WTC11 (cell line): ENCODE results near the gene ENGASE. TPM values are rescaled to one million over a fixed set of nuclear protein-coding genes. Genes with fewer than 3 reads are reported as not detected.
"Not testable (repeated sequence)": the region's sequence is repeated elsewhere in the genome, so short reads cannot be mapped to it uniquely, and the experiment has no call there.

Experiments
- ATAC-seq: fragments of 200-7000 bp; cut with Tn5 transposase; 2 replicates; pipeline ENCODE4 v1.10.0; 2021; ENCODE audit warnings: mild to moderate bottlenecking, moderate library complexity
- CTCF ChIA-PET: fragments of 300-600 bp; sonication (Branson Sonifier 250); formaldehyde crosslinking; loops from one replicate; lab custom pipeline; 2021; ENCODE audit warnings: antibody characterized with exemption; lab: Charles Lee
- POLR2A ChIA-PET: fragments of 350-600 bp; sonication (Branson Sonifier 250); formaldehyde crosslinking; loops from one replicate; lab custom pipeline; 2021; ENCODE audit warnings: antibody characterized with exemption; lab: Charles Lee
- DNase-seq: peaks from one replicate; pipeline ENCODE4 v3.0.0; 2021; ENCODE audit warnings: low spot score
- H3K27ac Mint-ChIP-seq: 2 replicates; pipeline ENCODE4 v1.8.0; 2021; ENCODE audit warnings: mixed read lengths
- H3K27me3 Mint-ChIP-seq: 2 replicates; pipeline ENCODE4 v1.8.0; 2021; ENCODE audit warnings: low read depth, mild to moderate bottlenecking, moderate library complexity, mixed read lengths
- H3K36me3 Mint-ChIP-seq: 2 replicates; pipeline ENCODE4 v1.8.0; 2021; ENCODE audit warnings: mixed read lengths
- H3K4me1 Mint-ChIP-seq: 2 replicates; pipeline ENCODE4 v1.8.0; 2022; ENCODE audit warnings: mixed read lengths
- H3K4me3 Mint-ChIP-seq: 2 replicates; pipeline ENCODE4 v1.8.0; 2021; ENCODE audit warnings: mild to moderate bottlenecking, moderate library complexity, mixed read lengths
- H3K9me3 Mint-ChIP-seq: 2 replicates; pipeline ENCODE4 v1.8.0; 2021; ENCODE audit warnings: mixed read lengths
- ATF3 ChIP-seq: sonication (generic); formaldehyde crosslinking; conservative IDR thresholded peaks from 2 replicates; pipeline ENCODE4 v1.8.1; 2022; ENCODE audit warnings: mild to moderate bottlenecking, missing genetic modification reagents
- CDX4 ChIP-seq: fragments of 250-450 bp; sonication (Bioruptor Pico); IDR thresholded peaks from 2 replicates; pipeline ENCODE4 v1.9.0; 2021; ENCODE audit warnings: moderate library complexity, mild to moderate bottlenecking, inconsistent platforms, borderline replicate concordance
- CTCF ChIP-seq: fragments of 200-600 bp; IDR thresholded peaks from 2 replicates; pipeline ENCODE4 v1.8.0; 2022; ENCODE audit warnings: antibody characterized with exemption
- E2F1 ChIP-seq: sonication (generic); formaldehyde crosslinking; IDR thresholded peaks from 2 replicates; pipeline ENCODE4 v1.8.0; 2022; ENCODE audit warnings: mild to moderate bottlenecking, missing genetic modification reagents
- E2F4 ChIP-seq: sonication (generic); formaldehyde crosslinking; IDR thresholded peaks from 2 replicates; pipeline ENCODE4 v1.8.1; 2022; ENCODE audit warnings: low read depth, mild to moderate bottlenecking, moderate library complexity, missing genetic modification reagents, borderline replicate concordance
- FOXP1 ChIP-seq: sonication (generic); formaldehyde crosslinking; IDR thresholded peaks from 2 replicates; pipeline ENCODE4 v1.8.0; 2022; ENCODE audit warnings: missing genetic modification reagents, mild to moderate bottlenecking, moderate library complexity, borderline replicate concordance
- FOXP4 ChIP-seq: sonication (generic); formaldehyde crosslinking; IDR thresholded peaks from 2 replicates; pipeline ENCODE4 v1.8.0; 2022; ENCODE audit warnings: mild to moderate bottlenecking, missing genetic modification reagents
- HMGXB4 ChIP-seq: sonication (generic); formaldehyde crosslinking; IDR thresholded peaks from 2 replicates; pipeline ENCODE4 v1.8.1; 2023; ENCODE audit warnings: mild to moderate bottlenecking, moderate library complexity, missing genetic modification reagents
- MLX ChIP-seq: sonication (generic); formaldehyde crosslinking; IDR thresholded peaks from 2 replicates; pipeline ENCODE4 v1.8.1; 2023; ENCODE audit warnings: mild to moderate bottlenecking, missing genetic modification reagents, moderate library complexity
- NFATC4 ChIP-seq: fragments of 250-450 bp; sonication (Bioruptor Pico); IDR thresholded peaks from 2 replicates; pipeline ENCODE4 v1.9.0; 2021; ENCODE audit warnings: mild to moderate bottlenecking
- NR2C2 ChIP-seq: sonication (generic); formaldehyde crosslinking; IDR thresholded peaks from 2 replicates; pipeline ENCODE4 v1.8.0; 2022; ENCODE audit warnings: mild to moderate bottlenecking, missing genetic modification reagents
- ZNF396 ChIP-seq: fragments of 250-450 bp; sonication (Bioruptor Pico); IDR thresholded peaks from 2 replicates; pipeline ENCODE4 v1.8.0; 2021; ENCODE audit warnings: mild to moderate bottlenecking, moderate library complexity, borderline replicate concordance
- ZNF512 ChIP-seq: sonication (generic); formaldehyde crosslinking; IDR thresholded peaks from 2 replicates; pipeline ENCODE4 v1.8.1; 2022; ENCODE audit warnings: missing genetic modification reagents, borderline replicate concordance
- total RNA-seq: library from RNA; stranded (reverse); gene quantifications from 3 replicates; pipeline ENCODE4 v1.2.3, GENCODE V29; 2021

The ENGASE gene
- total RNA-seq, 1 experiment from 2014 or later: 41.6 TPM

- TF ChIP-seq FOXP4 (CRISPR knock-in tag) (no peak), E2F4 (no peak)
Observed at GRCh38 chr17:79027925-79028491, 46.6 kb upstream of the ENGASE start (continued).

GRCh38 chr17:79028496-79029326 lies 45.9 kb upstream of the ENGASE start:
- H3K9me3 Mint-ChIP-seq: no peaks in the 10 kb centered on the region

GRCh38 chr17:79029327-79030009 lies 45.2 kb upstream of the ENGASE start:
- Mint-ChIP-seq H3K9me3 (no peaks in the 10 kb centered on the region), H3K4me1 (peaks cover 9% of the 10 kb centered on the region; the same call in 1 of the 2 replicates), H3K36me3 (no peaks in the 10 kb centered on the region), H3K27me3 (peaks cover 51% of the 10 kb centered on the region), H3K27ac (no peak overlapping the region), H3K4me3 (no peak overlapping the region)
- ATAC-seq (no peak), DNase-seq (no peak)
- POLR2A ChIA-PET: no interaction called here
- CTCF ChIA-PET: interaction anchor here (0.5 to 5.2 kb wide), 4 partner anchors 13 to 716 kb away, joined by 3 to 51 read pairs (median 12); partner anchors contain the start of gene ENGASE
- no peak for TF ChIP-seq MLX (CRISPR knock-in tag)
- TF ChIP-seq CDX4 (CRISPR knock-in tag): no peak
- TF ChIP-seq E2F1 (CRISPR knock-in tag): no peak
- TF ChIP-seq FOXP1 (CRISPR knock-in tag): no peak
- TF ChIP-seq NR2C2: no peak
- TF ChIP-seq ZNF396 (CRISPR knock-in tag): no peak
- TF ChIP-seq HMGXB4 (CRISPR knock-in tag): no peak
- no peak for TF ChIP-seq CTCF

More at GRCh38 chr17:79028496-79029326, 45.9 kb upstream of the ENGASE start:
- TF ChIP-seq NFATC4 (CRISPR knock-in tag) (no peak), ATF3 (no peak), ZNF512 (no peak)
- ChIA-PET POLR2A (no interaction called here), CTCF (interaction anchor here (0.7 to 5.2 kb wide), 8 partner anchors 14 to 813 kb away, joined by 3 to 51 read pairs (median 4); partner anchors contain the start of gene ENGASE)
- no peak for DNase-seq
- peaks cover 11% of the 10 kb centered on the region for H3K4me1 Mint-ChIP-seq
- ATAC-seq: no peak
- peaks cover 58% of the 10 kb centered on the region for H3K27me3 Mint-ChIP-seq
- H3K27ac Mint-ChIP-seq: no peak overlapping the region
- no peaks in the 10 kb centered on the region for H3K36me3 Mint-ChIP-seq
- no peak overlapping the region for H3K4me3 Mint-ChIP-seq

- H3K4me3 Mint-ChIP-seq, H3K9me3 Mint-ChIP-seq, DNase-seq, ATAC-seq, POLR2A ChIA-PET, H3K4me1 Mint-ChIP-seq, H3K27ac Mint-ChIP-seq, H3K36me3 Mint-ChIP-seq: not testable (repeated sequence)
- CTCF ChIA-PET: interaction anchor here (0.7 to 5.2 kb wide), 3 partner anchors 12 to 338 kb away, joined by 3 to 51 read pairs (median 20); no protein-coding TSS in a partner anchor
- H3K27me3 Mint-ChIP-seq: peaks cover 43% of the 10 kb centered on the region
Observed at GRCh38 chr17:79030636-79031035, 44.0 kb upstream of the ENGASE start.
